Ovary (tissue), 9 donors: ENCODE data around the gene CAMK2D. TPM values are rescaled to one million over a fixed set of nuclear protein-coding genes. Genes with fewer than 3 reads are reported as not detected.
"Not testable (repeated sequence)": the region's sequence is repeated elsewhere in the genome, so short reads cannot be mapped to it uniquely, and the experiment has no call there.

Experiments
- DNase-seq, 5 donors: peaks; one replicate each; pipeline ENCODE4 v3.0.0-alpha.2; 2019 to 2020
- H3K27ac ChIP-seq, 2 donors: fragments of 200-600 bp; one replicate each; pipeline versions ENCODE4 v1.5.1 to v1.8.0; 2019 to 2022
- H3K27me3 ChIP-seq: fragments of 200-600 bp; one replicate; pipeline ENCODE4 v1.8.0; 2022
- H3K36me3 ChIP-seq: fragments of 200-600 bp; sonication (generic); one replicate; pipeline ENCODE4 v1.5.1; 2019
- H3K4me1 ChIP-seq: one replicate; pipeline ENCODE4 v1.8.1; 2013; ENCODE audit warnings: mild to moderate bottlenecking, moderate library complexity; ENCODE audit not compliant: insufficient read depth
- H3K4me3 ChIP-seq: fragments of 200-600 bp; sonication (generic); one replicate; pipeline ENCODE4 v1.5.1; 2017
- H3K9me3 ChIP-seq, 2 donors: fragments of 200-600 bp in 1 of 2; sonication (generic) in 1 of 2; one replicate each; pipeline versions ENCODE4 v1.5.1 to v1.8.1; 2013 to 2019; ENCODE audit warnings: mild to moderate bottlenecking in 1 of 2, moderate library complexity in 1 of 2
- CTCF ChIP-seq, 3 donors: fragments of 450-650 bp in 2 of 3; fragments of 200-600 bp in 1 of 3; IDR thresholded peaks; one replicate each; pipeline versions ENCODE4 v1.5.1 to v1.8.0; 2016 to 2022; ENCODE audit warnings: antibody characterized with exemption in 3 of 3, mild to moderate bottlenecking in 1 of 3
- EP300 ChIP-seq: sonication (generic); formaldehyde crosslinking; IDR thresholded peaks from one replicate; pipeline ENCODE4 v1.6.1; 2017; ENCODE audit warnings: antibody characterized with exemption
- POLR2A ChIP-seq: fragments of 450-650 bp; IDR thresholded peaks from one replicate; pipeline ENCODE4 v1.6.1; 2017; ENCODE audit warnings: antibody characterized with exemption, mild to moderate bottlenecking, moderate library complexity
- WGBS, 3 donors: extraction: QIAGEN DNeasy Blood & Tissue Kit in 1 of 3; methylation state at CpG; one replicate each; pipeline versions ENCODE4 v1.1.5 to v1.1.7; 2013 to 2017; 5-methylcytosine and 5-hydroxymethylcytosine counted together
- intact Hi-C, 4 donors: fragments of 100-400 bp; cut with DNase I; formaldehyde crosslinking; loops; one replicate each; pipeline versions ENCODE4 v1.11.0 to v1.15.1; 2022 to 2023
- polyA plus RNA-seq, 2 donors: library from polyadenylated mRNA; stranded (reverse); fragments of 200-250 nt in 1 of 2; fragments of 350-450 nt in 1 of 2; fragmentation: Illumina TruSeq in 1 of 2; extraction: RNeasy Lipid Tissue Mini Kit (QIAGEN cat#74804) in 1 of 2; gene quantifications; one replicate each; pipeline ENCODE4 v1.2.3, GENCODE V29; 2013 to 2014
- total RNA-seq, 7 donors: library from RNA; depleted of rRNA in 2 of 7; stranded (reverse); fragments of >200 nt in 2 of 7; fragmentation: NEBNext Ultra II Directional in 3 of 7; extraction: Animal tissue kit (Norgen Biotek cat#: 25700) in 3 of 7; gene quantifications; one replicate each; pipeline versions ENCODE4 v1.1.0 to v1.2.4, GENCODE V29; 2016 to 2023
- donor health status: DM: no; HTN: no; CAD: no; lungs with moderate emphysema.
- donor health status: DM: no; HTN: no; CAD: no.
- donor health status: Bipolar disorder and iron deficiency.
- donor health status: DM: yes; HTN: yes; CAD: no.
- donor health status: DM: no; HTN: no; CAD: no.
- donor health status: DM: yes; HTN: yes; CAD: no.

Gene CAMK2D
- total and polyA plus RNA-seq, 9 donors = 14.2 to 36.9 (median 32.2) TPM

- 92 to 96% (median 94%) methylated on average over 1 of the region's 1 CpG for WGBS, 3 donors
Observed at GRCh38 chr4:113711883-113712662, 49.5 kb downstream of the CAMK2D start.

GRCh38 chr4:113708250-113708649 is 53.3 kb downstream of the CAMK2D start:
- TF ChIP-seq CTCF (IDR thresholded peaks at IDR 0.05) (no peak), POLR2A (no peak), EP300 (no peak)
- Histone ChIP-seq H3K9me3 (no peaks in the 10 kb centered on the region), H3K36me3 (no peaks in the 10 kb centered on the region), H3K4me3 (no peak overlapping the region), H3K27me3 (no peaks in the 10 kb centered on the region), H3K27ac (no peak overlapping the region), H3K4me1 (peaks cover 1% of the 10 kb centered on the region)
- no peak for DNase-seq
- WGBS, 3 donors = 1 to 13% (median 10%) methylated on average over 1 of the region's 1 CpG
- intact Hi-C loops = no loop called here

More at GRCh38 chr4:113711883-113712662, 49.5 kb downstream of the CAMK2D start:
- TF ChIP-seq CTCF (IDR thresholded peaks at IDR 0.05) (no peak), POLR2A (no peak)
- Histone ChIP-seq H3K4me1 (peaks cover 1% of the 10 kb centered on the region), H3K9me3 (no peaks in the 10 kb centered on the region), H3K27ac (no peak overlapping the region), H3K4me3 (no peak overlapping the region), H3K36me3 (no peaks in the 10 kb centered on the region), H3K27me3 (no peaks in the 10 kb centered on the region)
- intact Hi-C loops = no loop called here
- DNase-seq = no peak

- 73 to 87% (median 86%) methylated on average over 2 of the region's 2 CpGs for WGBS, 3 donors
- Histone ChIP-seq H3K4me3 (no peak overlapping the region), H3K4me1 (peaks cover 1% of the 10 kb centered on the region), H3K27me3 (no peaks in the 10 kb centered on the region), H3K36me3 (no peaks in the 10 kb centered on the region), H3K9me3 (no peaks in the 10 kb centered on the region), H3K27ac (no peak overlapping the region)
- intact Hi-C loops = no loop called here
- DNase-seq = no peak
- no peak for TF ChIP-seq CTCF (IDR thresholded peaks at IDR 0.05)
- no peak for TF ChIP-seq EP300
- TF ChIP-seq POLR2A = no peak
Observed at GRCh38 chr4:113707048-113707447, 54.5 kb downstream of the CAMK2D start.

- DNase-seq, H3K27me3 ChIP-seq, H3K9me3 ChIP-seq, H3K36me3 ChIP-seq, H3K4me1 ChIP-seq, intact Hi-C loops, H3K27ac ChIP-seq, H3K4me3 ChIP-seq: not testable (repeated sequence)
- 97 to 98% (median 97%) methylated on average over 6 of the region's 6 CpGs for WGBS, 3 donors
Observed at GRCh38 chr4:113705097-113705496, 56.4 kb downstream of the CAMK2D start.

- DNase-seq, intact Hi-C loops, H3K4me3 ChIP-seq, H3K36me3 ChIP-seq, H3K27ac ChIP-seq, H3K4me1 ChIP-seq, H3K9me3 ChIP-seq, H3K27me3 ChIP-seq: not testable (repeated sequence)
- 90 to 99% (median 95%) methylated on average over 3 of the region's 3 CpGs for WGBS, 3 donors
Observed at GRCh38 chr4:113702596-113702995, 58.9 kb downstream of the CAMK2D start.
